NCI-H2107 (cell line): ENCODE data around the gene CFLAR.
"Not testable (repeated sequence)": the region's sequence is repeated elsewhere in the genome, so short reads cannot be mapped to it uniquely, and the experiment has no call there.

ENCODE experiments used
- DNase-seq: peaks from one replicate; lab custom pipeline; 2025; lab: John Stamatoyannopoulos, UW

CFLAR gene

DNA sequence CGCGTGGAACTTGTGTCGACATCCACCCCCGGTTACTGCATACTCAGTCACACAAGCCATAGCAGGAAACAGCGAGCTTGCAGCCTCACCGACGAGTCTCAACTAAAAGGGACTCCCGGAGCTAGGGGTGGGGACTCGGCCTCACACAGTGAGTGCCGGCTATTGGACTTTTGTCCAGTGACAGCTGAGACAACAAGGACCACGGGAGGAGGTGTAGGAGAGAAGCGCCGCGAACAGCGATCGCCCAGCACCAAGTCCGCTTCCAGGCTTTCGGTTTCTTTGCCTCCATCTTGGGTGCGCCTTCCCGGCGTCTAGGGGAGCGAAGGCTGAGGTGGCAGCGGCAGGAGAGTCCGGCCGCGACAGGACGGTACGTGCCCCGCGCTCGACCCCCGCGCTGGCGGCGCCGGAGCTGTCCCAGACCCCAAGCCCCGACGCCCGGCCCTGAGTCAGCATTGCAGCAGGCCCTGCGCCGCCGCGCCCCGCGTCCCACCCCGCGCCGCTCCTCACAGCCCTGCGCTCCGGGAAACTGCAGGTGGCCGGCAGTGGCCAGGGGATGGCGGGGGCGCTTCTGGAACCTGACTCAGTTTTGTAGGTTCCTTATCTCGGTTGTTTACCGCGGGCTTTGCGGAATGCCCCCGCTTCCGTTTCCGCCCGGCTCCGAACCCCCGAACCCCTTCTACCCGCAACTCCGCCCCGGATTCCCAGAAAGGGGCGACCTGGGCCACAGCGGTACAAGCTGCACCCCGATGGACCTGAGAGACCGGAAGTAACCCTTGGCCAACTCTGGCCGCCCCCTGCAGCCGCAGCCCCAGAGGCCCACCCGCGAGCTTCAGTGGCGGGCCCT, at the start of gene CFLAR:
Gene CFLAR (plus strand): TSS at position 50 of the 844 bp plus-strand sequence. CDS start 13,702 bp downstream, outside the sequence.
- DNase-seq, result peak; percentile 9

DNA sequence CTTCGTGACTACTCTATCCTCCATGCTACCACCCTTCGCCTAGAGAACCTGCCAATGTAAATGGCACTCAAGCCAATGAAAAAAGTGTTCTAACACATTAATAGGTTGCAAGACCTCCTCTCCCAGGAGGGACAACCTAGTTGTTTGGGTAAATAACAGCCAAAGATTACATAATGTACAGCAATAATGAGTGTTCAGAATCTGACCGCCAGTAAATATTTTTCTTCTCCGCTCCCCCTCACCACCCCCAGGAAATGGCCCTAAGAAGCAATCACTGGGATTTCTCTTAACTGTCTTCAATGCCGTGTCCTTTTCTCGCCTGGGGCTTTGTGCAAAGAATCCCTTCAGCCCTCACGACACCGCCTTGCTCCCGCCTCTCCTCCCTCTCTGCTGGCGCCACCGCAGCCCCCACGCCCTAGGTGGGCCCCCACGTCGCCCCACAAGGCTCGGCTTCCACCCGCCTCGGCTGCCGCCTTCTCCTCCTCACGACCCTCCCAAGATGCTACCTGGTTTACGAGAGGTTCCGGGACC, 45.0 kb upstream of the CFLAR start:
- no peak for DNase-seq

DNA sequence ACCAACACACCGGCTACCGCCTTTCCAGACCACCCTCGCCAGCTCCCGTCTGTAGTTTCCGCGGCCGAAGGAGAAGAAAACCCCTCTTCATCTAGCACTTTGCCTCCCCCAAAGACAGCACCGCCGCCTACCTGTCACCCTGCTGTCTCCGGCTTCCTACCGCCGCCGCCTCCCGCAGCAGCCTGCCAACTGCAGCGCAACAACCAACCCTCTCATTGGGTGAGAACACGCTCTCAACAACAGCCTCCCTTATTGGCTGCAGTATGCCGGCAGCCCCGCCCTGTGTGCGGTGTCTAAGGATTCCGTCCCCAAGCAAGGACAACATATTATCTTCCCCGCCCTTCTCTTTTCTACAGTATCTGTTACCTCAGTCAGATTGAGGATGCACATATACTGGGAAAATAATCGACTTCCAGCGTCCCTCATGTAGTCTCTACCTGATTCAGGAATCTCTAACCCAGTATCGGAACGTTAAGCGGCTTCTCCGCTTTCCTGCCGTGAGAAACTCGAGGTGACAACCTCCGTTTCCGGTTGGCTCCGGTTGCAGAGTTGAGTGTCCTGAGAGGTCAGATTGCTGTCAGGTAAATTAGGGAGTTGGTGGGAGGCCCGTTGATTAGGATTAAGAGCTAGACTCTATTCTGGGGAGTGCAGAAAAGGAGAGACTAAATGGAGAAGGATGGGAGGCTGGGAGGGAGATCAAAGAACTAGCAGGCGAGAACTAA, 44.3 kb upstream of the CFLAR start, which contains the start of the genes HYCC2 and NDUFB3:
Gene HYCC2 (minus strand): TSS at position 193 of the 722 bp plus-strand sequence. CDS start 47,662 bp downstream, outside the sequence.
Gene NDUFB3 (plus strand): TSS at position 523 of the 722 bp plus-strand sequence. CDS start 6,882 bp downstream, outside the sequence.
- peak; percentile 92 for DNase-seq

DNA sequence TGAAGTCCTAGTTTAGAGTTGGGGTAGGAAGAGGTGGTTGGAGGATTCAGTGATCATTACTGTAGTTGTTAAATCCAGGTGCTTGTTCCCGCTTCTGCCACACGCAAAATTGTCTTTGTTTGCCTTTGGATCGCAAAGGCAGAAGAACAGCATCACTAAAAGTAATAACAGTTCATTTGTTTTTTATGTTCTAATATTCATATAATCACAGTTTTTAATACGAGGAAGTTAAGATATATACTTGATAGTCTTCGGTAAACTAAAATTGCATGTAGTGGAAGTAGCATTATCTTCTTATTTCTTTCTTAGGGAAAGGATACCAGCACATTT, 43.8 kb upstream of the CFLAR start:
- no peak for DNase-seq

DNA sequence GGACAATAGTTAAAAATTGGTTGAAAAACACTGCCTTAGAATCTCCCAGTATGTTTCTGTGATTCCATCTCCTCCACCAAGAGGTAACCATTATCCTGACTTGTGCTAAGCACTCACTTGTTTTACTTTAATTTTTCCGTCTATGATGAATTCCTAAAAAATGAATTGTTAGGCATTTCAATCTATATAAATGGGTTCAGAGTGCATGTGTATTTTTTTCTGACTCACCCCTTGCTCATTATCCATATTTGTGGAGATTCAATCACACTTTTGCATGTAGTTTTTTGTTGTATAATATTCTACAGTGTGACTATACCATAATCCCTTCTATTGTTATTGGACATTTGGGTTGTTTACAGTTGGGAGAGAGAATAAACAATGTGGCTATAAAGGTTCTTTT, 42.9 kb upstream of the CFLAR start:
- DNase-seq, result no peak

DNA sequence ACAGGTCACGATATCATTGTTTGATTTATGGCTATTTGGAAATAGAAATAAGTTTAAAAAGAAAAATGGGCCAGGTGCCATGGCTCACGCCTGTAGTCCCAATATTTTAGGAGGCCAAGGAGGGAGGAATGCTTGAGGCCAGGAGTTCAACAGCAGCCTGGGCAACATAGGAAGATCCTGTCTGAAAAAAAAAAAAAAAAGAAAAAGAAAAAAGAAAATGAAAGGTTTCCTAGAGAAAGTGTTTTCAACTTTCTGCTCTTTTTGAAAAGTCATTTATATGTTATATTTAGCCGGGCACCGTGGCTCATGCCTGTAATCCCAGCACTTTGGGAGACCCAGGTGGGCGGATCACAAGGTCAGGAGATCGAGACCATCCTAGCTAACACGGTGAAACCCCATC, 41.0 kb upstream of the CFLAR start:
- DNase-seq, result no peak

DNA sequence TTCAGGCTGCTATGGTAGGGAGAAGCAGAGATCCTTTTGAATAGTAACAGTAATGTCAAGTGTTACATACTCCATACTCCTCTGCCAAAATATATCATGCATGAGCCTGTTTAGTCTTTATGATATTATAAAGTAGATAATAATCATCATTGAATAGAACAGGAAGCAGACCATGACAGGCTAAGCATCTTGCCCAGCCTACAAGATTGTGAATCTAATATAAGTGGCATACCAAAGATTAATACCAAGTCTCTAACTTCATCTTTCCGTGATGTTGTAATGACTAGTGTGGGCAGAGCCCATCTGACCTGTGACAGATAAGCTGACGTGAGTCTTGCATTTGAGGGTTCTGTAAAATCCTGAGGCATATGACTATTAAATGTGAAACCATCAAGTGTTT, 31.1 kb upstream of the CFLAR start:
- DNase-seq, result no peak

DNA sequence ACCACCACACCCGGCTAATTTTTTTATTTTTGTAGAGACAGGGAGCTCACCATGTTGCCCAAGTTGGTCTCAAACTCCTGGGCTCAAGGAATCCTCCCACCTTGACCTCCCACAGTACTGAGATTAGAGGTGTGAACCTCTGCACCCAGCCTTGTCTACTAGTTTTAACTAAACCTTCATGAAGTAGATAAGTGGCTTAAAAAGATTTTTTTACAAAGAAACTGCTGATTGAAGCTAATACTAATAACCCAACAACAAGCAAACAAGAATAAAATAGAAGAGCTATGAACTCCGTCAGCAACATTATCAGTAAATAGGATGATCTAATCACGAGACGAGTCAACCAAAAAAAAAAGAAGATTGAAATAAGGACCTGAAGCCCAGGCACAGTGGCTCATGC, 25.4 kb upstream of the CFLAR start:
- no peak for DNase-seq

DNA sequence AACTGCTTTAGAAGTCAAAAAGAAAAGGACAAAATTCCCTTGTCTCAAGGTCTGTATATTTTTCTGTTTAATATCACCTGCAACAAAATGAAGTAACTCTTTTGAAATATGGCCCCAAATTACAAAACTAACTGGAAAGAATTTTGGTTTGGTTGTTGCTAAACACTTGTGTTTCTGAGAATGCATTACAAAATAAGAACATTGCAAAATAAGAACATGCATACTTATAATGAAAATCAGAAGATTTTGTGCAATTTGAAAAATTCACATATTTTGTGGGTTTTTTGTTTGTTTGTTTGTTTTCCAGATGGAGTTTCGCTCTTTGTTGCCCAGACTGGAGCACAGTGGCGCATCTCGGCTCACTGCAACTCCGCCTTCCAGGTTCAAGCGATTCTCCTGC, 22.4 kb upstream of the CFLAR start:
- no peak for DNase-seq

DNA sequence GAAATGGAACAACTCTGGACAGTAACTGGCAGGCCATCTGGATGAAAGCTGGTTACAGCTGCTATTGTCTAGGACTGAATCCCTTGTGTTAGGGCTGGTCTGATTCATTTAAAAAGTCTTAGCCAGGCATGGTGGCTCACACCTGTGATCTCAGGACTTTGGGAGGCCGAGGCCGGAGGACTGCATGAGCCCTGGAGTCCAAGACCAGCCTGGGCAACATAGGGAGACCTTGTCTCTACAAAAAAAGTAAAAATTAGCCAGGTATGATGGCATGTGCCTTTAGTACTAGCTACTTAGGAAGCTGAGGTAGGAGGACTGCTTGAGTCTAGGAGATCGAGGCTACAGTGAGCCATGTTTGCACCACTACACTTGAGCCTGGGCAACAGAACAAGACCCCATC, 15.5 kb upstream of the CFLAR start:
- no peak for DNase-seq

GRCh38 chr2:201105759-201106158, 10.2 kb upstream of the CFLAR start:
- no peak for DNase-seq

DNA sequence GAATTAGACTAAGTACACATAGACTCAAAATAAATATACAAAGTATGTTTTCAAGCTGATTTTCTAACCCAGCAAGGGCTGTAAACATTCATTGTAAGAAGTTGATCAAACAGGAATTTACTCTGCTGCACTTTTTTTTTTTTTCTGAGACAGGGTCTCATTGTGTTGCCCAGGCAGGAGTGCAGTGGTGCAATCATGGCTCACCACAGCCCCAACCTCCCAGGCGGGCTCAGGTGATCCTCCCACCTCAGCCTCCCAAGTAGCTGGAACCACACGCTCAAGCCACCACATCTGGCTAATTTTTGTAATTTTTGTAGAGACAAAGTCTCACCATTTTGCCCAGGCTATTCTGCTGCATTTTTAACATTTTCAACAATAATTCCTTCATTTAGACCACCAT, 8.3 kb upstream of the CFLAR start:
- DNase-seq, result no peak

DNA sequence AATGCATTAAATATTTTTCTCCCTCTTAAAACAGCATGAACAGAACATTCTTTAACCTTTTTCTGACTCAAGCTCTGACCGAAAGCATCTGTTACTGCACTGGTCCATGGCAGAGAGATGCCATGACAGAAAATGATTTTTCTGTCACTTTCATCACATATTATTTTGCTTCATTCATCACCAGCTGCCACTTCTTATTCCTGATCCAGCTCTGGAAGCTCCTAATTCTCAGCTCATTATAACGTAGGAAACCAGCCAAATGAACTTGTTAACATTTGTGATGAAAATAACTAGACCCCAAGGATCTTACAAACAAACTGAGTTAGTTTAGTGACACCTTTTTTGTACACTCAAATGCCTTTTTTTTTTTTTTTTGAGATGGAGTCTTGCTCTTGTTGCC, 7.6 kb upstream of the CFLAR start:
- DNase-seq, result no peak

DNA sequence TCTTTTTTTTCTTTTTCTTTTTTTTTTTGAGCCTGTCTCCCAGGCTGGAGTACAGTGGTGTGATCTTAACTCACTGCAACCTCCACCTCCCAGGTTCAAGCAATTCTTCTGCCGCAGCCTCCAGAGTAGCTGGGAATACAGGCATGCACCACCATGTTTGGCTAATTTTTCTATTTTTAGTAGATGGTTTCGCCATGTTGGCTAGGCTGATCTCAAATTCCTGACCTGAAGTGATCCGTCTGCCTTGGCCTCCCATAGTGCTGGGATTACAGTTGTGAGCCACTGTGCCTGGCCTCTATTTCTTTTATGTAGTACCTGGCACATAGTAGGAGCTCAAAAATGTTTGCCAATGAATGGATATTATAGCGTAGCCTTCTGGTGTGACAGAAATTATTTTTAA, 6.8 kb upstream of the CFLAR start:
- no peak for DNase-seq

DNA sequence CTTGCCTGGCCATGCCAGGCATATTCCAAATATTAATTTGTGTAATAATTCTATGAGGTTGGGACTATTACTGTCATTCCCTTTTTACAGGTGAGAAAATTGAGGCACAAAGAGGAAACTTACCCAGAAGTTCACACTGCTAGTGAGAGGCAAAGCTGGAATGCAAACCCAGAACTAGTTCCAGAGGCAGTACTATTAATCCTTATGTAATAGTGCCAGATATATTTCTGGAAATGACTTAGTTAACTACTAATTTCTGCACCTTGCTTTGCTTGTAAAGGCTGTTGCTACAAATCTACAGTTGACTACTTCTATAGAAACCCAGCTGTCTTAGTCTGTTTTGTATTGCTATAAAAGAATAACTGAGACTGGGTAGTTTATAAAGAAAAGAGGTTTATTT, 5.3 kb upstream of the CFLAR start:
- no peak for DNase-seq

DNA sequence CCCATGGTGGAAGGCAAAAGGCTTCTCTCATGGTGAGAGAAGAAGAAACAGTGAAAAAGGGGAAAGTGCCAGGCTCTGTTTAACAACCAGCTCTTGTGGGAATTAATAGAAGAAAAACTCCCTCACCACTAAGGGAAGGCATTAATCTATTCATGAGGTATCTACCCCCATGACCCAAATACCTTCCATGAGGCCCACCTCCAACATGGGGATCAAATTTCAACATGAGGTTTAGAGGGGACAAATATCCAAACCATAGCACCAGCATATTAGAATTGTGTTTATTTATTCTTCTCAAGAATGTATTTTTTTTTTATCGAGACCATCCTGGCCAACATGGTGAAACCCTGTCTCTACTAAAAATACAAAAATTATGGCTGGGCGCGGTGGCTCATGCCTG, 4.9 kb upstream of the CFLAR start:
- no peak for DNase-seq

- no peak for DNase-seq
Observed at GRCh38 chr2:201114350-201114749, 1.6 kb upstream of the CFLAR start.

DNA sequence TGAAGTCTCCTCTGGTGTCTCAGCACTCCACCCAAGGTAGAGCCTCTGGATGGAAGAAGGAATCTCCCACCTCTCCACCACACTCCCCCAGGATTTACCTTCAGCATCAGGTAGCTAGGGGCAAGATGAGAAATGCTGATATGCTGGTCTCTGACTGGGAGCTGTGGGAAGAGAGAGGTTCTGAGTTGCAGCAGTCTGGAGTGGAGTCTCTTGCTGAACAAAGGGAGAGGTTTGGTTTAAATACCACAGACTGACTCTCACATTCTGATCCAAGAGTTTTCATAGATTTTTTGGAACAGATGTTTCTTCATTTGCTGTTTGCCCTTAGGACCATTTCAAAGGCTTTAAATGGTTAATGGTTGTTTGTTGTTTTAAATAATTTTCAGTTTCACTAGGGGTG, 1.1 kb upstream of the CFLAR start:
- no peak for DNase-seq

DNA sequence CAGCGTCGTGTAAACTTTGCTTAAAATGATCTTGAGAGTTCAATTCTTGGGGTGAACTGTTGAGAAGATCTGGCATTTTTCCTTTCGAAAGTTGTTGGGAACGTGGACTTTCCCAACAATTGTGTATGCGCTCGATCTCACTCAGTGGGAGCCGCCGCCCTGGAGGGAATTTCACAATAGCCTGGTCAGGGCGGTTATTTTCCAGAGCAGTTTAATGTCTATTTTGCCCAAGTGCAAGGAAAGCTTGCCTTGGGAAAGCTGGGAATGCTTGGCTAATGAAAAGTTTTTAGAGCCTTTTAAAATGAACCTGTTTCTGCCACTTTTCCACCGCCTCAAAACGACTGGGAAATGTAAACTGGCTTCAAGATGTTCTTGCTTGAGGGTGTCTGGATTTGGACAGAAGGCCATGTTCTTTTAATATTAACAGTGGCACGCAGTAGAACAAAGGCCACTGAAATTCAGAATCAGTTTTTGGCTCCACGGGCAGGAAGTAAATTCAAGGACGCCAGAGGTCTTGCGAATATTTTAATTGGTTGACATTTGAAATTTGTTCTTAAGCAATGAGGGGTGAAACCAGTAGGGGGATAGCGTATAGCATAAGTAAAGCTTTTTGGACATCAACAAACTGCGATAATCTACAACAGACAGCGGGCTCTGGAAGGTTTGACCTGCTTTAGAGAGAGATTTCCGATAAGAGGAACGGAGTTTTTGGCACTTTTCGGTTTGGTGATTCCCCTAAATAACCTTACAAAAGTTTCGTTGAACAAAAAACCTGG, 1.2 kb downstream of the CFLAR start:
- DNase-seq, result no peak

DNA sequence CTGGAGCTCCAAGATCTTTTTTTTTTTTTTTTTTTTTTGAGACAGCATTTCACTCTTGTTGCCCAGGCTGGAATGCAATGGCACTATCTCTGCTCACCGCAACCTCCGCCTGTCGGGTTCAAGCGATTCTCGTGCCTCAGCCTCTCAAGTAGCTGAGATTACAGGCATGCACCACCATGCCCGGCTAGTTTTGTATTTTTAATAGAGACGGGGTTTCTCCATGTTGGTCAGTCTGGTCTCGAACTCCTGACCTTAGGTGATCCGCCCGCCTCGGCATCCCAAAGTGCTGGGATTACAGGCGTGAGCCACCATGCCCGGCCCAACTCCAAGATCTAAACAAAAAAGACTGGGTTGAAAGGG, 1.8 kb downstream of the CFLAR start:
- DNase-seq, result not testable (repeated sequence)

DNA sequence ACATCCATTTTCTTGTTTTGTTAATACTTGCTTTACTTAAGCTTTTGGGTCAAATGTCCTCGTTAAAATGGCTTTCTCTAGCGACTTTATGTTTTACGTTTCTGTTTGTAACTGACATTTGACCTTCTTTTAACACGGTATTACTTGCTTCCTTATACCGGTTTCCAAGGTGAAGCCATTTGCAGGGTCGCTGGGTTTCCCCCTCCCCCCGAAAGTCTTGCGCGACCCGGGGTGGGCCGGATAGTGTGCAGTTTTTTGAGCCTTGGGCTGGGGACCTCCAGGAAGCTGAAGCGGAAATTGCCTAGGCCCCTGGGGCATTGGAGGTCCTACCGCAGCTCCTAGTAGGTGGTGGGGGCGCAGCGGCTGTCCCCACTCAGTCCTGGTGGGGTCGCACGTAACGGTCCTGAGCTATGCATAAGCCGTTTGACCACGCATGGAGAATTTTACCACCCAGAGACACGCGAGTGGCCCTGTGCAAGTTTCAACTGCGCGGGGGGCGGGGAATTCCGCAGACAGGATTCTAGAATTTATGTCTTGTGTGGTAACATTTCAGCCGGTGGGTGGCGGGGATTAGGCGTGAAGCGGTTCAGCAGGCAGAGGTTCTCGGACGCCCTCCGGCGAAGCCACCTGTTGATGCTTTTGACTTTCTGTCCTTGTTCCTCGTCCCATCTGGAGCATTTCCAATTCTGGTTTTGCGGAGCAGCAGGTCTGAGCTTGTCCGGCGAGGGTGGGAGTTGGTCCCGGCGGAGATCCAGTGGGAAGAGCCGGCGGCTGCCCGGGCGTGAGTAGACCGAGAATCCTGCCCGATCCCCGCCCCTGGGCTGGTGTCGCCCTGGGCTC, 2.4 kb downstream of the CFLAR start:
- peak; percentile 73 for DNase-seq
